Activated CD4-positive, alpha-beta T cell treated with anti-CD3 and anti-CD28 coated beads for 4 hours (primary cell): ENCODE data around the gene CCDC200.
"Not testable (repeated sequence)": the region's sequence is repeated elsewhere in the genome, so short reads cannot be mapped to it uniquely, and the experiment has no call there.

Experiments
- DNase-seq, 2 donors: peaks; one replicate each; pipeline ENCODE4 v3.0.0-alpha.2; 2020

Gene CCDC200

GRCh38 chr17:43228020-43228782, at the start of gene CCDC200:
TSS of gene CCDC200 (minus strand) at chr17:43228623. CDS start at chr17:43228554, 69 bp downstream.
- not testable (repeated sequence) for DNase-seq

GRCh38 chr17:43272914-43273313, 44.5 kb upstream of the CCDC200 start:
- DNase-seq = not testable (repeated sequence)

GRCh38 chr17:43272483-43272882, 44.1 kb upstream of the CCDC200 start:
- not testable (repeated sequence) for DNase-seq

GRCh38 chr17:43270552-43271504, 42.4 kb upstream of the CCDC200 start:
- not testable (repeated sequence) for DNase-seq

- not testable (repeated sequence) for DNase-seq
Observed at GRCh38 chr17:43246456-43246855, 18.0 kb upstream of the CCDC200 start.

- DNase-seq = not testable (repeated sequence)
Observed at GRCh38 chr17:43240596-43241352, 12.4 kb upstream of the CCDC200 start.

- DNase-seq = not testable (repeated sequence)
Observed at GRCh38 chr17:43239597-43239996, 11.2 kb upstream of the CCDC200 start.

GRCh38 chr17:43233877-43234276, 5.5 kb upstream of the CCDC200 start, which contains the start of gene RNU2-1:
TSS of gene RNU2-1 (minus strand) at chr17:43233977.
- DNase-seq = not testable (repeated sequence)

- DNase-seq = not testable (repeated sequence)
Observed at GRCh38 chr17:43233263-43233662, 4.8 kb upstream of the CCDC200 start.

GRCh38 chr17:43232021-43232699, 3.7 kb upstream of the CCDC200 start:
- DNase-seq = not testable (repeated sequence)

GRCh38 chr17:43231205-43232020, 3.0 kb upstream of the CCDC200 start:
- not testable (repeated sequence) for DNase-seq

- no peak for DNase-seq
Observed at GRCh38 chr17:43226393-43226792, 2.0 kb downstream of the CCDC200 start.

GRCh38 chr17:43224146-43224705, 4.2 kb downstream of the CCDC200 start:
- no peak for DNase-seq

GRCh38 chr17:43220511-43221125, 7.8 kb downstream of the CCDC200 start:
- DNase-seq = no peak

GRCh38 chr17:43219746-43220380, 8.6 kb downstream of the CCDC200 start:
- DNase-seq = no peak

- no peak for DNase-seq
Observed at GRCh38 chr17:43219001-43219400, 9.4 kb downstream of the CCDC200 start.

GRCh38 chr17:43217614-43218087, 10.8 kb downstream of the CCDC200 start:
- peak; percentile 18 to 29 for DNase-seq

GRCh38 chr17:43216762-43217613, 11.4 kb downstream of the CCDC200 start:
- no peak for DNase-seq

- DNase-seq = no peak
Observed at GRCh38 chr17:43216369-43216761, 12.1 kb downstream of the CCDC200 start.
